Esophagus muscularis mucosa (tissue), 4 donors: ENCODE data around the gene PCBP4. TPM values are rescaled to one million over a fixed set of nuclear protein-coding genes. Genes with fewer than 3 reads are reported as not detected.

ENCODE experiments used
- DNase-seq: peaks from one replicate; pipeline ENCODE4 v3.0.0-alpha.2; 2017; ENCODE audit errors: extremely low spot score
- H3K27ac ChIP-seq, 4 donors: fragments of 200-600 bp; sonication (generic); replicated peaks in 1 of 4; 1 replicate in 3 of 4; 2 replicates in 1 of 4; pipeline ENCODE4 v1.5.1; 2016 to 2019; ENCODE audit warnings: mild to moderate bottlenecking in 1 of 4
- H3K27me3 ChIP-seq, 4 donors: fragments of 200-600 bp; sonication (generic); one replicate each; pipeline versions ENCODE4 v1.5.1 to v1.6.0; 2016 to 2019
- H3K36me3 ChIP-seq, 4 donors: fragments of 200-600 bp; sonication (generic); one replicate each; pipeline ENCODE4 v1.5.1; 2016 to 2019
- H3K4me1 ChIP-seq, 4 donors: fragments of 200-600 bp; sonication (generic); one replicate each; pipeline ENCODE4 v1.5.1; 2016 to 2019
- H3K4me3 ChIP-seq, 4 donors: fragments of 200-600 bp; sonication (generic); 1 replicate in 2 of 4; 2 replicates in 2 of 4; pipeline ENCODE4 v1.5.1; 2016 to 2019; ENCODE audit warnings: mild to moderate bottlenecking in 4 of 4, moderate library complexity in 1 of 4
- H3K9me3 ChIP-seq, 4 donors: fragments of 200-600 bp; sonication (generic); 1 replicate in 3 of 4; 2 replicates in 1 of 4; pipeline ENCODE4 v1.5.1; 2016 to 2019
- EP300 ChIP-seq: sonication (generic); formaldehyde crosslinking; IDR thresholded peaks from one replicate; pipeline ENCODE4 v1.6.1; 2017; ENCODE audit warnings: antibody characterized with exemption
- POLR2A ChIP-seq: fragments of 450-650 bp; IDR thresholded peaks from one replicate; pipeline ENCODE4 v1.6.1; 2017; ENCODE audit warnings: antibody characterized with exemption, moderate library complexity, mild to moderate bottlenecking, low read depth
- POLR2AphosphoS5 ChIP-seq, 2 donors: sonication (generic); formaldehyde crosslinking; IDR thresholded peaks; one replicate each; pipeline ENCODE4 v1.6.1; 2017; ENCODE audit warnings: antibody characterized with exemption in 2 of 2
- WGBS: methylation state at CpG from one replicate; pipeline ENCODE4 v1.1.5; 2018; 5-methylcytosine and 5-hydroxymethylcytosine counted together
- intact Hi-C: fragments of 100-400 bp; cut with DNase I; formaldehyde crosslinking; loops from one replicate; pipeline ENCODE4 v1.15.1; 2023
- total RNA-seq, 4 donors: library from RNA; depleted of rRNA; stranded (reverse); fragments of >200 nt; gene quantifications; one replicate each; pipeline versions ENCODE4 v1.1.0 to v1.2.1, GENCODE V29; 2016
- TF ChIP-seq, protein P1 (sequence below), 3 experiments: fragments of 200-600 bp in 2 of 3; fragments of 450-650 bp in 1 of 3; sonication (generic) in 2 of 3; IDR thresholded peaks; one replicate each; pipeline ENCODE4 v1.5.1; 2017 to 2019; ENCODE audit warnings: antibody characterized with exemption in 3 of 3, mild to moderate bottlenecking in 2 of 3, moderate library complexity in 1 of 3

PCBP4 gene
- total RNA-seq, 4 donors from 2014 or later, result 54.4 to 378 (median 139) TPM

DNA sequence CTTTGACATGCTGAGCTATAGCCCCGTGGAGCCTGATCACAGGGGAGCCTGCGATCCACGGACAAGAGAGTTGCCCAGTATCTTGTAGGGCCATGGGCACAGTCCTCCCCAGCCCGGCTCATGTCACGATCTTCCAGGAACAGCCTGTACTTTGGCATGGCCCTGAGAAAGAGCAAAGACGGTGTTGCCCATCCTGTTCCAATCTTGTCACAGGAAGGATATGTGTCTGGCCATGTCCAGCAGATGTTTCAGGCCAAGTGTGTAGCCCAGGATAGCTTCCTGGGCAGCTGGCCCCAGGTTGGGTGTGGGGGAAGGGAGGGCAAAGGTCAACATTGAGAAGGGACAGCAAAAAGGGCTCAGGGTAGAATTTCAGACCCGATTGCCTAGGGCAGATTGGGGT is 45.4 kb upstream of the PCBP4 start:
- peak in 1 of 2 donors; percentile 16 for TF ChIP-seq POLR2AphosphoS5 (IDR thresholded peaks at IDR 0.05)
- TF ChIP-seq, protein P1, sequence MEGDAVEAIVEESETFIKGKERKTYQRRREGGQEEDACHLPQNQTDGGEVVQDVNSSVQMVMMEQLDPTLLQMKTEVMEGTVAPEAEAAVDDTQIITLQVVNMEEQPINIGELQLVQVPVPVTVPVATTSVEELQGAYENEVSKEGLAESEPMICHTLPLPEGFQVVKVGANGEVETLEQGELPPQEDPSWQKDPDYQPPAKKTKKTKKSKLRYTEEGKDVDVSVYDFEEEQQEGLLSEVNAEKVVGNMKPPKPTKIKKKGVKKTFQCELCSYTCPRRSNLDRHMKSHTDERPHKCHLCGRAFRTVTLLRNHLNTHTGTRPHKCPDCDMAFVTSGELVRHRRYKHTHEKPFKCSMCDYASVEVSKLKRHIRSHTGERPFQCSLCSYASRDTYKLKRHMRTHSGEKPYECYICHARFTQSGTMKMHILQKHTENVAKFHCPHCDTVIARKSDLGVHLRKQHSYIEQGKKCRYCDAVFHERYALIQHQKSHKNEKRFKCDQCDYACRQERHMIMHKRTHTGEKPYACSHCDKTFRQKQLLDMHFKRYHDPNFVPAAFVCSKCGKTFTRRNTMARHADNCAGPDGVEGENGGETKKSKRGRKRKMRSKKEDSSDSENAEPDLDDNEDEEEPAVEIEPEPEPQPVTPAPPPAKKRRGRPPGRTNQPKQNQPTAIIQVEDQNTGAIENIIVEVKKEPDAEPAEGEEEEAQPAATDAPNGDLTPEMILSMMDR (IDR thresholded peaks at IDR 0.05), result no peak
- no peak for TF ChIP-seq EP300
- no peak for TF ChIP-seq POLR2A
- H3K9me3 ChIP-seq, result no peaks in the 10 kb centered on the region
- no peaks in the 10 kb centered on the region for H3K27me3 ChIP-seq
- H3K4me3 ChIP-seq, result no peak overlapping the region
- 71% methylated on average over 3 of the region's 7 CpGs for WGBS
- no peak overlapping the region for H3K27ac ChIP-seq
- intact Hi-C loops, result no loop called here
- no peaks in the 10 kb centered on the region for H3K36me3 ChIP-seq
- H3K4me1 ChIP-seq, result peaks cover 0 to 24% (median 5%) of the 10 kb centered on the region in 4 donors
- DNase-seq, result no peak

DNA sequence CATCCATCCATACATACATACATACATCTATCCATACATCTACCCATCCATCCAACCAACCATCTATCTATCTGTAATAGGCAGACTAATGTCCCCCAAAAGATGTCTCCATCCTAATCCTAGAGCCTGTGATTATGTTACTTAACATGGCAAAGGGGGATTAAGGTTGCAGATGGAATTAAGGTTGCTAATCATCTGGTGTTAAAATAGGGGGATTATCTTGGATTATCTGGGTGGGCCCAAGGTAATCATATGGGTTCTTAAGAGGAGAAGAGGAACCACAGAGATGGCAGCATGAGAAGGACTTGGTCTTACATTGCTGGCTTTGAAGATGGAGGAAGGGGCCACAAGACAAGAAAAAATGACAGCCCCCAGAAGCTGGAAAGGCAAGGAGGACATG is 43.2 kb upstream of the PCBP4 start:
- no peak for TF ChIP-seq EP300
- TF ChIP-seq, protein P1 (IDR thresholded peaks at IDR 0.05), result no peak
- no peak for TF ChIP-seq POLR2AphosphoS5 (IDR thresholded peaks at IDR 0.05)
- TF ChIP-seq POLR2A, result no peak
- intact Hi-C loops, result no loop called here
- no peak for DNase-seq
- Histone ChIP-seq H3K27me3 (no peaks in the 10 kb centered on the region), H3K9me3 (no peaks in the 10 kb centered on the region), H3K4me1 (peaks cover 11 to 27% (median 12%) of the 10 kb centered on the region in 4 donors), H3K36me3 (no peaks in the 10 kb centered on the region), H3K4me3 (no peak overlapping the region), H3K27ac (no peak overlapping the region)

DNA sequence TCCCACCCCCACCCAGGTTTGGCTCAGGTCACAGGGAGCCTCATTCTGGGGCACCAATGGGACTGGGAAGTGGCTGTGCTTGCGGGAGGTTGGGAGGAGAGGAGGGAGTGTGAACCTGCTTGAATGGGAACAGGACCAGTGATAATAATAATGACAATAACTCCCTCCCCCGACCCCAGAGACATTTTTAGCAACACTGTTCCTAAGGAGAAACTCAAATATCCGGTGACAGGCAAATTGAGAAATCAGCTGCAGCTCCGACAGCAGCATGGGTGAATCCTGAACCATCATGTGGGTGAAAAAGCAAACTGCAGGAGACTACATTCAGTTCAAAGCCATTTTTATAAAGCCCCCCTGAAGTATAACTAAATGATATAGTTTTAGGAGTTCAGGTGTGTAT is 40.0 kb upstream of the PCBP4 start:
- intact Hi-C loops, result loop anchor here (10.0 kb wide), 1 partner anchor 338 kb away; no protein-coding TSS in a partner anchor
- no peaks in the 10 kb centered on the region for H3K27me3 ChIP-seq

DNA sequence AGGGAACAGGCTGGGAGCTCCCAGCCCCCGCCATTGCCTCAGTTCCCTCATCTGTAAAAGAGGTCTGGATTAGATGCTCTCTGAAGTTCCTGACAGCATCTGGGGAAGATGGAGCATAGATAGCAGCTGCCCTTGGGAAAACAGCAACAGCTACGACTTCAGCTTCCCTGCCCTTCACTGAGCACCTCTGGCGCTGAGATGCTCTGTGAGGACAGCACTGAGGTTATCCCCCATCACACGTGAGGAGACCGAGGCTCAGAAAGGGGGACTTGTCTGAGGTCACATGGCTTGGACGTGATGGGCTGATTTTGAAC is 39.5 kb upstream of the PCBP4 start:
- TF ChIP-seq EP300, result no peak
- TF ChIP-seq POLR2A, result no peak
- TF ChIP-seq, protein P1 (IDR thresholded peaks at IDR 0.05), result no peak
- TF ChIP-seq POLR2AphosphoS5 (IDR thresholded peaks at IDR 0.05), result no peak
- DNase-seq, result no peak
- WGBS, result 77% methylated on average over 2 of the region's 6 CpGs
- H3K4me3 ChIP-seq, result no peak overlapping the region
- H3K27me3 ChIP-seq, result no peaks in the 10 kb centered on the region
- H3K27ac ChIP-seq, result no peak overlapping the region
- H3K36me3 ChIP-seq, result no peaks in the 10 kb centered on the region
- H3K9me3 ChIP-seq, result no peaks in the 10 kb centered on the region
- peaks cover 26 to 28% (median 27%) of the 10 kb centered on the region in 4 donors for H3K4me1 ChIP-seq
- intact Hi-C loops, result loop anchor here (10.0 kb wide), 1 partner anchor 338 kb away; no protein-coding TSS in a partner anchor

More for the DNA sequence above, 40.0 kb upstream of the PCBP4 start:
- WGBS, result 72% methylated on average over 4 of the region's 4 CpGs
- Histone ChIP-seq H3K4me1 (peaks cover 25 to 27% (median 26%) of the 10 kb centered on the region in 4 donors), H3K9me3 (no peaks in the 10 kb centered on the region), H3K4me3 (no peak overlapping the region), H3K27ac (no peak overlapping the region), H3K36me3 (no peaks in the 10 kb centered on the region)
- DNase-seq, result no peak
- TF ChIP-seq EP300, result no peak

DNA sequence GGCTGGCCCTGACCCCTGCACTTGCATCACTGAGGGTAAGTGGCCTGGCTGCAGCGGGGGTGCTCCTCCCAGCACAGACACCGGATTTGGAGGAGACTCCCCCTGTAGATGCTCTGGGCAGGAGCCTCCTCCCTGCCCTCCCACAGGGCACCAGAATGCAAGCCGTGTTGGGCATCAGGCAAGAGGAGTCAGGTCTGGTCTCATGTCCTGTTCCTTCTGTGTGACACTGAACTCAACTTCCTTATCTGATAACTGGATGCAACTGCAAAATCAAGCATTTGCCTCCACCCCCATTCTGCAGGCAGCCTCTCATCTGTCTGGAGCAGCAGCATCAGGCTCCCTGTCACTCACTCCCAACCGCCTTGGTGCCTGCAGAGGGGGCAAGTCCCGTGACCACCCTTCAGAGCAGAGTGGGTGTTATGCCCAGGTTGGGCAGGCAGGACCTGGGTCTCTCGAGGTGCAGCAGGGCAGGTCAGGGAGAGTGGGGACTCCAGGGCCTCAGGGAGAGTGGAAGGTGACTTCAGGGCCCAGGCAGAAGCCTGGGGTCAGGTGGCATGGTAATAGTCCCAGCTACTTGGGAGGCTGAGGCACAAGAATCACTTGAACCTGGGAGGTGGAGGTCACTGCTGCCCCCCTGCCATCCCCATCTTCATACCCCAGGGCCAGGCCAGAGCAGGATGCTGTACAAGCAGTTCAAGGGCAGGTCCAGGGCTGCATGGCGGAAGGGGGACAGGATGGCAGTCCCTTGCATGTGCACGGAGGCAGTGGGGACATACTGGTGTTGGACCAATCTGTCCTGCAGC is 39.0 kb upstream of the PCBP4 start:
- WGBS, result 55% methylated on average over 6 of the region's 8 CpGs
- H3K9me3 ChIP-seq, result no peaks in the 10 kb centered on the region
- H3K4me1 ChIP-seq, result peaks cover 27 to 34% (median 32%) of the 10 kb centered on the region in 4 donors
- H3K4me3 ChIP-seq, result no peak overlapping the region
- intact Hi-C loops, result loop anchor here (10.0 kb wide), 1 partner anchor 339 kb away; no protein-coding TSS in a partner anchor
- TF ChIP-seq POLR2AphosphoS5 (IDR thresholded peaks at IDR 0.05) (no peak), POLR2A (no peak), EP300 (no peak)
- TF ChIP-seq, protein P1 (IDR thresholded peaks at IDR 0.05), result no peak
- peak overlapping the region in 3 of 4 donors; percentile 16 to 39 (median 23) for H3K27ac ChIP-seq
- no peak for DNase-seq
- no peaks in the 10 kb centered on the region for H3K27me3 ChIP-seq
- H3K36me3 ChIP-seq, result no peaks in the 10 kb centered on the region
